Erythroblast (primary cell): ENCODE measurements around the gene RAB40C.
A peak's percentile ranks its signal among the peaks of the same experiment; 100 is the strongest.

Experiments used
- DNase-seq, 2 experiments: peaks; one replicate each; lab custom pipeline; 2025; lab: John Stamatoyannopoulos, UW
- GATA1 ChIP-seq: IDR thresholded peaks from 2 replicates; pipeline ENCODE4 v1.6.1; 2011; ENCODE audit warnings: low read depth, mild to moderate bottlenecking, control low read depth, low read length, moderate library complexity
- POLR2A ChIP-seq: IDR thresholded peaks from 2 replicates; pipeline ENCODE4 v1.6.1; 2011; ENCODE audit warnings: mild to moderate bottlenecking, low read length

The RAB40C gene

DNA sequence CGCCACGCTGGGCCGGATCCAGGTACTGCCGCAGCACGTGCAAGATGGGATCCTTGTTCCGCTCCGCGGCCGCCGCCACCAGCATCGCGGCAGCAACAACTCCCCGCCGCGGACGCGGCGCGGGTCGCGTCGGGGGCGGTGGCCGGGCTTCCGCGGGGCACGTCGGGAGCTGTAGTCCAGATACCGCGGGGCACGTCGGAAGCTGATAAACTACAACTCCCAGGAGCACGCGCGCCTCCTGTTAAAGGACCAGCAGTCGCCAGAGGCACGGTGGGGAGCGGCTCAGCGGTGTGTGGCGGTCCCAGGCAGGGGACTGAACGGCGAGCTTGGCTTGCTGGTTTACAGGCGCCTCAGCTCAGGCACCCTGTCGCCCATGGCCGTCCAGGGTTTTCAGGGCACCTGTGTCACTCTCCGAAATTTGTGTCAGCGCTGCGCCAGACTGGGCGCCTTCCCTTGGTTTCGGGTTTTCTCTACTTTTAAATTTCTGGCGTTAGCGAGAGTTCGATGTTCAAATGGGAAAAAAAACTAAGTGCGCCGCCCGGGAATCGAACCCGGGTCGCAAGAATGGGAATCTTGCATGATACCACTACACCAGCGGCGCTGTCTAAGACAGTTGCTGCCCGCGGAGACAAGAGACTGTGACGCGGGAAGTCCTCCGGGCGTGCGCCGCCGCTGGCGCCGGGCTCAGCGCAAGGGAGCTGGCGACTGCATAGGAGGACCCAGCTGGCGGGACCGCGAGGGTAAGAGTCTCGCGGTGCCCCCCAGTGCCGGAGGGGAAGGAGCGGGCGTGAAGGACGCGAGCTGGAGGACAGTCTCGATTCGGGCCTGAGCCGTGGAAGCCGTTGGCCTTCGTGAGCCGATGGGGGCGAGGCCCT lies 46.6 kb downstream of the RAB40C start, which contains the start of gene METTL26:
Gene METTL26 (minus strand): TSS at position 100 of the 875 bp plus-strand sequence. CDS start 15 bp downstream, at position 85.
- DNase-seq: peak; percentile 97
- TF ChIP-seq POLR2A: peak; percentile 58
- TF ChIP-seq GATA1: no peak

DNA sequence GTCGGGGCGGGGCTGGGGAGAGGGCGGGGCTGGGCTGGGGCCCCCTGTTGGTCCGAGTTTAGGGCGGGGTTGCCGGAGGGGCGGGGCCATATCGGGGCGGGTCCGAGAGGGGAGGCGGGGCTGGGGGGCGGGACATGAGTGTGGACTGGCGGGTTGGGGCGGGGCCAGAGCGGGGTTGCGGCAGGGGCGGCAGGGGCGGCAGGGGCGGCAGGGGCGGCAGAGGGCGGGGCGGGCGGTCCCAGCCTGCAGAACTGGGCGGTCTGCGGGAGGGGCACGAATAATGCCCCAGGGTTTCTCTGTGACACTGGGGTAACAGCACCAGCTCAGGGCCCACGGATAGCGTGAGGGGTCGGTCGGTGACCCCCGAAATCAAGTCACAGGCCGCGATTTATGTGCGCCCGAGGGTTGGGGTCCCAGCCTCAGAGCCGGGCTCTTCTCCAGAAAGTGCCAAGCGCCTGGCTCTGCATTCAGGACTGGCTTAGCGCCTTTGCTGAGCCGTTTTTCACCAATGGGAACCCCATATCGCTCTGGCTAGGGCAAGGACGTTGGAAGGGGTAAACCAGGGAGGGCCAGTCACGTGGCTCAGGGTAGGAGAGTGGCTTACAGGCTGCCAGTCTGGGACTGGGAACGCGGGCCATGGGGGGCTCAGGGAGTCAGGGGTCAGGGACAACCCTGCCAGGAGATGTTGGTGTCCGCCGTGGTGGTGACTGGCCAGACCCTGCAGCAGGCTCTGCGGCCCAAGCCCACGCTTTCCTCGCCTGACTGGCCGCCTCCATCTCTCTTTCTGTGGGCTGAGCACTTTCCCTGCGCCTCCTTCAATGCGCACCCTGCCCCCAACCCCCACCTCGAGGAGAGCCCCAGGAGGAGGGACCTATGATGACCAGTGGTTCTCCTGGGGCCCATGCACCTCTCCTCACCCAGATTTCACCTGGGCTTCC lies 47.5 kb downstream of the RAB40C start:
- DNase-seq: peak; percentile 92 to 96
- TF ChIP-seq GATA1 (no peak), POLR2A (no peak)

DNA sequence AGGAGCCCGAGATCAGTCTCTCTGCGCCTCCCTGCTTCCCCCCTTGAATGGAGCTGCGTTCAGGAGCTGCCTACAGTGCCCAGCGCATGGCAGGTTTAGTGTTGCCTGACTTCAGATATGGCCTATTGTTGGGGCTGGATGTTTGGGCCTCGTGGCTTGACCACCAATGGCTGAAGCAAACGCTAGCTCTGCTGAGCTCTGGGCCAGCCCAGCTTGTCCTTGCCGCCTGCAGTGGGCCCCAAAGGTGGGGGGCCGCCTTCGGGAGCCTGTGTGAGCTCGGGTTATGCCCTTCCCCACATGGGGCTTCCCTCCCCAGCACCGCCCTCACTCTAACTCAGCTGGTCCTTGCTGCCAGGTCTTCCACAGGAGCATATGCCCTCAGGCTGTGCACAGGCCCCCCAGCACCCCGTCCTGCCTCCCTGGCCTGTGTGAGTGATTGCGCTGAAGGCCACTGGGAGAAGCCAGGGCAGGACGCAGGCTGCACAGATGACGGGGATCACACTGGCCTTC lies 48.2 kb downstream of the RAB40C start:
- DNase-seq: no peak
- TF ChIP-seq GATA1: no peak
- no peak for TF ChIP-seq POLR2A

DNA sequence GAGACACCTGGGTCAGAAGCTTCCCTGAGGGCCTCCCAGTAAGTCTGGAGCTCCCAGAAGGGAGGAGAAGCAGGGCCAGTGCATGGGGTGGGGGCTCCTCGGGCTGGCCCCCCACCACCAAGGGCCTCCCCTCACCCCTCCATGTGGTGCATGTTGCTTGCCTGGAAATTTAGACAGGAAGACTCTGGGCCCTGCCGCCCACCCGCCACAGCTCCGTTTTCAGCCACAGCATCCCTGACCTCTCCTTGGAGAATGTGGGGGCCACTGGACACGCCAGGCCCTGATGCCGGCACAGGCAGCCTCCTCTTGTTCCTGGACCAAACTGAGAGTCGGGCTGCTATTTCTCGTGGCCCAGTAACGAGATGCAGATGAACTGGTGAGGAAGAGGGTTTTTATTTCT lies 49.0 kb downstream of the RAB40C start:
- TF ChIP-seq POLR2A (no peak), GATA1 (no peak)
- no peak for DNase-seq

DNA sequence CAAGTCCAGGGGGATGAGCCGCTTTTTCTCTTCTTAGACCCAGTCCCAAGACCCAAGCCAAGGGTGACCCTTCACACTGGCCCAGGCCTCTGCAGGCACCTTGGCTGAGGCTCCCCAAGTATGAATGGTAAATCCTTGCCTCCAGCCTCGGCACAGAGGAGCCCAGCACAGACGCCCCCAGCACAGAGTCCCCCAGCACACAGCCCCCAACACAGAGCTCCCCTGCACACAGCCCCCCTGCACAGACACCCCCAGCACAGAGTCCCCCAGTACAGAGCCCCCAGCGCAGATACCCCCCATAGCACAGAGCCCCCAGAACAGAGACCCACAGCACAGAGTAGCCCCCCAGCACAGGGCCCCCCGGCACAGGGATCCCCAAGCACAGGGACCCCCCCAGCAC lies 50.7 kb downstream of the RAB40C start:
- DNase-seq: no peak
- no peak for TF ChIP-seq POLR2A

DNA sequence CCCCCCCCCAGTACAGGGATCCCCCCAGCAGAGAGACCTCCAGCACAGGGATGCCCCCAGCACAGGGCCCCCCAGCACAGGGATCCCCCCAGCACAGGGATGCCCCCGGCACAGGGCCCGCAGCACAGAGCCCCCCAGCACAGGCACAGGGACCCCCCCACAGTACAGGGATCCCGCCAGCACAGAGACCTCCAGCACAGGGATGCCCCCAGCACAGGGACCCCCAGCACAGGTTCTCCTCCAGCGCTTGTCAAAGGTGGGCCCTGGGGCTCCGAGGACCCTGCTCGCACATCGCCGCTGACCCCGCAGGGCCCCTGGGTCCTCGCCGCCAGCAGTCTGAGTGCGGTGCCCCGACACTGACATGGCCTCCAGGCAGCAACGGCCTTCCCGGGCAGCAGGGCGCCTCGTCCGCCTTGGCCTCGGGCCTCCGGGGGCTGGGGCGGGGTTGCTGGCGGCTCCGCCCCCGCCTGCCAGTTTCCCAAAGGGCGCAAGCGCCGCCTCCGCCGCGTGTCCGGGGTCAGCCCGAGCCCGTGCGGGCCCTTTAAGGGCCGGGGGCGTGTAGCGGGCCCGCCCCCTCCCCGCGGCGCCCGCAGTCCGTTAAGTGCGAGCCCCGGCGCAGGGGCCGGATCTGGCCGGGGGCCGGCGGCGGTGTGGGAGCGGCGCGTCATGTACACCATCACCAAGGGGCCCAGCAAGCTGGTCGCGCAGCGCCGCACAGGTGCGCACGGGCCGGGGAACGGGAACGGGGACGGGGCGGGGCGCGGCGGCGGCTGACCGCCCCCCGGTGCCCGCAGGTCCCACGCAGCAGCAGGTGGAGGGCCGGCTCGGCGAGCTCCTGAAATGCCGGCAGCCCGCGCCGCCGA lies 51.7 kb downstream of the RAB40C start, which contains the start of gene MCRIP2:
Gene MCRIP2 (plus strand): TSS at position 503 of the 863 bp plus-strand sequence. CDS start 164 bp downstream, at position 667.
- peak; percentile 87 to 88 for DNase-seq

DNA sequence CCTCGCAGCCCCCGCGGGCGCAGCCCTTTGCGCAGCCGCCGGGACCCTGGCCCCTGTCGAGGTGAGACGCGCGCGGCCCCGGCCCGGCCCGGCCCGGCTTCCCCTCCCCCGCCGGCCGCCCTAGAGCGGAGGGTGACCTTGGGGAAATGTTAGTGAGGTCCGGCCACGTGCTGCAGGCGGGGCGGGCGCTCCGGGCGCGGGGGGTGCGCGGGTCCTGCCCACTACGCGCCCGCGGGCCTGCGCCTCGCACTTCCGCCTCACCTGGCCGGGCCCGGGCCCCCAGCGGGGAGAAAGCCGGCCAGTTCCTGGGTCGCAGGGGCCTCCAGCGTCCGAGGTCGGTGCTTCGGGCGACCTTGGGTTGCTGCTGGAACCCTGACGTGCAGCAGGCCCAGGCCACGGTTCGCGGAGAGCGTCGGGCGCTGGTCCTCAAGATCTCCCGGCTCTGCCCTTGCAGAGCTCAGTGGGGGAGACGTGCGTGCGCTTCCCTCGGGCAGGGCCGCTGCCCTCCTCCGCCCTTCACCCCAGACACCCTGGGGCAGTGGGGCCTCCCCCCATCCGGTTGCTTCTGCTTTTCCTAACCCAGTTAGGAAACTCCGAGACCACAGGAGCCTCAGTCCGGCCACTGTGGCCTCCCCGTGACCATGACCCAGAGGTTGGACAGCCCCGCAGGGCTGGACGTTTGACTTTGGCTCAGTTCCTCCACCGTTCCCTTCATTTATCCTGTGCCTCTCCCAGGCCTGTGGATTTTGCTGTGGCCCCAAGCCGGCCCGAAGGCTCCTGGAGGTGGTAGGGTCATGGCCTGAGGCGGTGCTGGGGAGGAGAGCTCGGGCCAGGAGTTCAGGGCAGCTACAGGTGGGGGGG lies 52.6 kb downstream of the RAB40C start:
- no peak for TF ChIP-seq POLR2A
- no peak for TF ChIP-seq GATA1
- DNase-seq: peak; percentile 65 to 74

More for the DNA sequence above, 51.7 kb downstream of the RAB40C start, which contains the start of gene MCRIP2:
- TF ChIP-seq POLR2A (peak; percentile 64), GATA1 (no peak)

DNA sequence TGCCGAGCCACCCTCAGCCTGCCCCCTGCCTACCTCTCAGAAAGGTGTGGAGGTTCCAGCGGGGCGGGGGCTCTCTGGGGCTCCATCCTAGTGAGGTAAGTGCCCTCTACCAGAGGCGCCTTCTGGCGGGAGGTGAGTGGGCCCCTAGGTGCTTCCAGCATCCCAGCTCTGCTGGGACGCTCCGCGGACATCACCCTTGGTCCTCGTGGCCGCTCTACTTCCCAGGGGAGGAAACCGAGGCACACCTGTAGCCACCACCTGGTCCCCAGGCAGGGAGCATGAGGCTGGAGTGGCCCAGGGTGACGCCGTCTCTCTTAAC lies 53.1 kb downstream of the RAB40C start:
- no peak for TF ChIP-seq POLR2A
- no peak for TF ChIP-seq GATA1
- no peak for DNase-seq

DNA sequence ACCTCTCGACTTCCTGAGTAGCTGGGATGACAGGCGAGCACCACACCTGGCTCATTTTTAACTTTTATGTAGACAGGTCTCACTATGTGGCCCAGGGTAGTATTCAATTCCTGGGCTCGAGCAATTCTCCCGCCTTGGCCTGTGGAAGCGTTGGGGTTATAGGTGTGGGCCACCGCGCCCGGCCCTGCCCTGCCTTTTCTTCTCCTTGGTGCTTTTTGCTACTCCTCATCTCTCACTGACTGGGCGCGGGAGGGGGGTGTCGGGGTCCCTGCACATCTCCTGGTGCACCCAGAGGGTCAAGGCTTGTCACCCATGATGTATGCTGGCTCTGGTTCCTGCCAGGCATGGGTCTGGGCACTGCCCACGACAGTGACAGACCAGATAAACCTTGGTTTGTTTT lies 54.7 kb downstream of the RAB40C start:
- DNase-seq: no peak
- TF ChIP-seq GATA1 (no peak), POLR2A (no peak)

DNA sequence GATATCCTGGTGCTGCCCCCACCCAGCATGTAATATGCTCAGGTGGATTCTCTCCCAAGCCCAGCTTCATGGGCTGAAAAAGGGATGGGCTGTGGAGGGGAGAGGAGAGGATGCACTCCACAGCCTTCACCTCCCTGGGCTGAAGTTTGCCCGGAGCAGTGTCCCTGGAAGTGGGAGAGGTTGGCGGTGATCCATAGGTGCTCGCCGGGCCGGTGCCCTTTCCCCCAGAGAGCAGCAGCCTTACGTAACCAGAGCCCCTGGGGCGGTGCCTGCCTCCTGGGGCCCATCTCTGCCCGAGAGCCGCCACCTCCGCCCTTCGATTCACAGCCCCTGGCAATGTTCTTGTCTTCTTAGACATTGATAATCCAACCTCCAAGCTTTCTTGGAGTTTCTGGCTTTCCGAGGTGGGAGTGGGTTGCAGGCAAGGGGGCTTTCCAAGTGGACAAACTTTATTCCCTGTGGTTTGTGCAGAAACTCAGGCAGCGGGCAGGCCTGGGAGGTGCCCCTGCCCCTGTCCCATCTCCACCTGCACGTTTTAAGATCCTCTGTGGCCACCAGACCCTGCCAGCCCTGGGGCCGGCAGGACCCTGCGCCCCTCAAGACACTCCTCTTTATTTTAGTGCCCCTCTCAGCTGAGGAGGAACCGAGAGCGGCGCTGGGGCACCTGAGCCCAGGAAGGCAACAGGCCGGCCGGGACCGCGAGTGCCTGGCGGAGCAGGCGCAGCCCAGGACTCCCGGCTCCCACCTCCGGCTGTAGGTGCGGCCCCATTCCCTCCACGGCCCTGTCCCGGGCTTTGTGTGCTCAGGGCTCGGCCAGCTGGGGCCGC lies 56.2 kb downstream of the RAB40C start:
- no peak for DNase-seq
- no peak for TF ChIP-seq GATA1
- TF ChIP-seq POLR2A: no peak

DNA sequence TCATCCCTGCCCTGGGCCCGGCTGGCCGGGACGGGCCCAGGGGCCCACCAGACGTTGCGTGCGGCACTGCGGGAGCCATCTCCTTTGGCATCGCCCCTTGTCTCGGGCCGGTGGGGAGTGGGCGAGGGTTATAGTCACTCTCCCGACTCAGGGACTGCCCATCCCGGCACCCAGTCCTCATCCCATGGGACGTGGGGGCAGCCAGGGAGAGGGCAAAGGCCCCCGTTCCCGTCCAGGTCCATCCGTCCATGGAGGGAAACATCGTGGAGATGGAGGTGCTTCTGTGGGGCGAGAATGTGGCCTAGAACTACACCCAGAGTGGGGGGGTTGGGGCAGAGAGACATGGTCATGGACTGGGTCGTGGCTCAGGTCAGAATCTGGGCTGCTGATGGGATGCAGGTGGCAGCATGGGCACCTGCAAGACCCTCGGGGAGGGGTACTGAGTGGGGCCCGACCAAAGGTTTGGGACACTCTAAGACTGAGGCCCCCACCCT lies 56.9 kb downstream of the RAB40C start:
- no peak for DNase-seq
- TF ChIP-seq GATA1: no peak
- TF ChIP-seq POLR2A: no peak
